ENCODE data around the gene CPSF6. TPM values are rescaled to one million over a fixed set of nuclear protein-coding genes. Genes with fewer than 3 reads are reported as not detected.
"Not testable (repeated sequence)": the region's sequence is repeated elsewhere in the genome, so short reads cannot be mapped to it uniquely, and the experiment has no call there.

CPSF6 gene
- total RNA-seq, 5 donors from 2014 or later (not counting 1 experiment from before 2014, with no cell fraction given) = 84.3 to 111 (median 86.7) TPM

GRCh38 chr12:69309461-69309860 lies 70.1 kb downstream of the CPSF6 start:
- whole genome bisulfite sequencing (ENCODE audit: insufficient coverage) = no CpG with 5 or more reads among the region's 3 CpGs
- Mint-ChIP-seq H3K9me3 (peaks cover 11 to 22% (median 13%) of the 10 kb centered on the region in 3 donors), H3K36me3 (peaks cover 10% of the 10 kb centered on the region), H3K27ac (no peak overlapping the region), H3K4me3 (no peak overlapping the region), H3K27me3 (no peaks in the 10 kb centered on the region), H3K4me1 (no peaks in the 10 kb centered on the region)
- ChIA-PET POLR2A (no interaction called here), CTCF (no interaction called here)
- no peak overlapping the region for H3K4me3 ChIP-seq (ENCODE audit: control insufficient read depth in 1 of 2, extremely low read depth in 1 of 2, low read length in 1 of 2)
- H3K27ac ChIP-seq (ENCODE audit: low read length) = no peak overlapping the region
- ATAC-seq (replicated peaks in 1 of 4) (no peak), DNase-seq (no peak)
- no peaks in the 10 kb centered on the region for H3K4me1 ChIP-seq (ENCODE audit: control insufficient read depth in 1 of 2, extremely low read depth in 1 of 2, insufficient read depth in 2 of 2, low read length in 2 of 2)
- no peaks in the 10 kb centered on the region for H3K9me3 ChIP-seq
- no peaks in the 10 kb centered on the region for H3K36me3 ChIP-seq (ENCODE audit: control insufficient read depth in 2 of 2, extremely low read depth in 1 of 2, insufficient read depth in 1 of 2, low read length in 1 of 2)
- H3K27me3 ChIP-seq (replicated peaks in 1 of 2; ENCODE audit: control insufficient read depth in 2 of 2, extremely low read depth in 1 of 2, insufficient read depth in 2 of 2, low read length in 1 of 2) = no peaks in the 10 kb centered on the region

- no CpG with 5 or more reads among the region's 3 CpGs for WGBS (ENCODE audit: insufficient coverage)
- Mint-ChIP-seq H3K27ac (no peak overlapping the region), H3K4me1 (no peaks in the 10 kb centered on the region), H3K36me3 (no peaks in the 10 kb centered on the region), H3K4me3 (no peak overlapping the region), H3K27me3 (no peaks in the 10 kb centered on the region), H3K9me3 (peaks cover 0 to 12% (median 6%) of the 10 kb centered on the region in 3 donors)
- Histone ChIP-seq H3K27me3 (replicated peaks in 1 of 2; ENCODE audit: control insufficient read depth in 2 of 2, extremely low read depth in 1 of 2, insufficient read depth in 2 of 2, low read length in 1 of 2) (no peaks in the 10 kb centered on the region), H3K4me1 (ENCODE audit: control insufficient read depth in 1 of 2, extremely low read depth in 1 of 2, insufficient read depth in 2 of 2, low read length in 2 of 2) (no peaks in the 10 kb centered on the region), H3K4me3 (ENCODE audit: control insufficient read depth in 1 of 2, extremely low read depth in 1 of 2, low read length in 1 of 2) (no peak overlapping the region), H3K27ac (ENCODE audit: low read length) (no peak overlapping the region), H3K36me3 (ENCODE audit: control insufficient read depth in 2 of 2, extremely low read depth in 1 of 2, insufficient read depth in 1 of 2, low read length in 1 of 2) (no peaks in the 10 kb centered on the region), H3K9me3 (no peaks in the 10 kb centered on the region)
- CTCF ChIA-PET = no interaction called here
- ATAC-seq (replicated peaks in 1 of 4) (no peak), DNase-seq (no peak)
- POLR2A ChIA-PET = no interaction called here
Observed at GRCh38 chr12:69313209-69313608, 73.8 kb downstream of the CPSF6 start.

- H3K9me3 Mint-ChIP-seq = peaks cover 0 to 16% (median 12%) of the 10 kb centered on the region in 3 donors
- H3K4me3 ChIP-seq (ENCODE audit: control insufficient read depth in 1 of 2, extremely low read depth in 1 of 2, low read length in 1 of 2); H3K36me3 Mint-ChIP-seq; DNase-seq; H3K4me1 Mint-ChIP-seq; H3K27me3 Mint-ChIP-seq; H3K27ac Mint-ChIP-seq; POLR2A ChIA-PET; H3K4me1 ChIP-seq (ENCODE audit: control insufficient read depth in 1 of 2, extremely low read depth in 1 of 2, insufficient read depth in 2 of 2, low read length in 2 of 2); H3K36me3 ChIP-seq (ENCODE audit: control insufficient read depth in 2 of 2, extremely low read depth in 1 of 2, insufficient read depth in 1 of 2, low read length in 1 of 2); H3K4me3 Mint-ChIP-seq; ATAC-seq (replicated peaks in 1 of 4); H3K27me3 ChIP-seq (replicated peaks in 1 of 2; ENCODE audit: control insufficient read depth in 2 of 2, extremely low read depth in 1 of 2, insufficient read depth in 2 of 2, low read length in 1 of 2); H3K9me3 ChIP-seq; CTCF ChIA-PET; H3K27ac ChIP-seq (ENCODE audit: low read length): not testable (repeated sequence)
Observed at GRCh38 chr12:69316784-69317183, 77.4 kb downstream of the CPSF6 start.

- H3K9me3 ChIP-seq; H3K4me1 Mint-ChIP-seq; H3K4me3 Mint-ChIP-seq; H3K36me3 ChIP-seq (ENCODE audit: control insufficient read depth in 2 of 2, extremely low read depth in 1 of 2, insufficient read depth in 1 of 2, low read length in 1 of 2); CTCF ChIA-PET; H3K27ac ChIP-seq (ENCODE audit: low read length); H3K4me1 ChIP-seq (ENCODE audit: control insufficient read depth in 1 of 2, extremely low read depth in 1 of 2, insufficient read depth in 2 of 2, low read length in 2 of 2); H3K27ac Mint-ChIP-seq; ATAC-seq (replicated peaks in 1 of 4); H3K27me3 Mint-ChIP-seq; POLR2A ChIA-PET; H3K27me3 ChIP-seq (replicated peaks in 1 of 2; ENCODE audit: control insufficient read depth in 2 of 2, extremely low read depth in 1 of 2, insufficient read depth in 2 of 2, low read length in 1 of 2); H3K36me3 Mint-ChIP-seq; H3K4me3 ChIP-seq (ENCODE audit: control insufficient read depth in 1 of 2, extremely low read depth in 1 of 2, low read length in 1 of 2); DNase-seq: not testable (repeated sequence)
- H3K9me3 Mint-ChIP-seq = peaks cover 0 to 16% (median 12%) of the 10 kb centered on the region in 3 donors
- no CpG with 5 or more reads among the region's 2 CpGs for WGBS (ENCODE audit: insufficient coverage)
Observed at GRCh38 chr12:69317233-69317632, 77.9 kb downstream of the CPSF6 start.

- Mint-ChIP-seq H3K27ac (no peak overlapping the region), H3K4me3 (no peak overlapping the region), H3K9me3 (peaks cover 0 to 15% (median 9%) of the 10 kb centered on the region in 3 donors), H3K27me3 (peaks cover 5 to 7% of the 10 kb centered on the region in 2 donors), H3K4me1 (no peaks in the 10 kb centered on the region), H3K36me3 (peaks cover 3% of the 10 kb centered on the region)
- DNase-seq (no peak), ATAC-seq (replicated peaks in 1 of 4) (no peak)
- Histone ChIP-seq H3K36me3 (ENCODE audit: control insufficient read depth in 2 of 2, extremely low read depth in 1 of 2, insufficient read depth in 1 of 2, low read length in 1 of 2) (no peaks in the 10 kb centered on the region), H3K4me1 (ENCODE audit: control insufficient read depth in 1 of 2, extremely low read depth in 1 of 2, insufficient read depth in 2 of 2, low read length in 2 of 2) (no peaks in the 10 kb centered on the region), H3K27me3 (replicated peaks in 1 of 2; ENCODE audit: control insufficient read depth in 2 of 2, extremely low read depth in 1 of 2, insufficient read depth in 2 of 2, low read length in 1 of 2) (no peaks in the 10 kb centered on the region), H3K27ac (ENCODE audit: low read length) (no peak overlapping the region), H3K9me3 (no peaks in the 10 kb centered on the region), H3K4me3 (ENCODE audit: control insufficient read depth in 1 of 2, extremely low read depth in 1 of 2, low read length in 1 of 2) (no peak overlapping the region)
- ChIA-PET CTCF (interaction anchor here in 1 of 2 donors (0.6 kb wide), 1 partner anchor 16 kb away, joined by 3 read pairs; no protein-coding TSS in a partner anchor), POLR2A (no interaction called here)
- WGBS (ENCODE audit: insufficient coverage) = 100% methylated on average over 1 of the region's 2 CpGs
Observed at GRCh38 chr12:69318225-69318624, 78.9 kb downstream of the CPSF6 start.

GRCh38 chr12:69321351-69321750 lies 82.0 kb downstream of the CPSF6 start:
- H3K4me1 ChIP-seq (ENCODE audit: control insufficient read depth in 1 of 2, extremely low read depth in 1 of 2, insufficient read depth in 2 of 2, low read length in 2 of 2) = peaks cover 0 to 4% of the 10 kb centered on the region in 2 experiments
- Mint-ChIP-seq H3K27ac (no peak overlapping the region), H3K27me3 (peaks cover 5 to 8% of the 10 kb centered on the region in 2 donors), H3K4me3 (no peak overlapping the region), H3K4me1 (peaks cover 5 to 15% (median 7%) of the 10 kb centered on the region in 3 donors), H3K36me3 (peaks cover 5% of the 10 kb centered on the region), H3K9me3 (peaks cover 0 to 12% (median 7%) of the 10 kb centered on the region in 3 donors)
- H3K27ac ChIP-seq (ENCODE audit: low read length) = no peak overlapping the region
- H3K4me3 ChIP-seq (ENCODE audit: control insufficient read depth in 1 of 2, extremely low read depth in 1 of 2, low read length in 1 of 2) = no peak overlapping the region
- 92% methylated on average over 1 of the region's 1 CpG for WGBS (ENCODE audit: insufficient coverage)
- ChIA-PET POLR2A (interaction anchor here in 1 of 2 donors (1.0 kb wide), 1 partner anchor 9 kb away, joined by 5 read pairs; no protein-coding TSS in a partner anchor), CTCF (no interaction called here)
- H3K9me3 ChIP-seq = no peaks in the 10 kb centered on the region
- no peaks in the 10 kb centered on the region for H3K36me3 ChIP-seq (ENCODE audit: control insufficient read depth in 2 of 2, extremely low read depth in 1 of 2, insufficient read depth in 1 of 2, low read length in 1 of 2)
- no peaks in the 10 kb centered on the region for H3K27me3 ChIP-seq (replicated peaks in 1 of 2; ENCODE audit: control insufficient read depth in 2 of 2, extremely low read depth in 1 of 2, insufficient read depth in 2 of 2, low read length in 1 of 2)
- ATAC-seq (replicated peaks in 1 of 4) (no peak), DNase-seq (no peak)

Measured in T-cell (primary cell).